ENCODE measurements around the gene IKZF2. TPM values are rescaled to one million over a fixed set of nuclear protein-coding genes. Genes with fewer than 3 reads are reported as not detected.

The IKZF2 gene
- polyA plus RNA-seq, 2 of the 4 experiments (the other 2 are of a cell fraction), result 0.17 to 0.44 TPM

GRCh38 chr2:212975333-212975732 lies 176.1 kb downstream of the IKZF2 start:
- Histone ChIP-seq H3K4me2 (no peak overlapping the region), H3K9me3 (no peaks in the 10 kb centered on the region), H3K27ac (no peak overlapping the region), H3K4me3 (no peak overlapping the region), H3K4me1 (no peaks in the 10 kb centered on the region)
- 5% methylated on average over 1 of the region's 1 CpG for WGBS (ENCODE audit: missing lambda C conversion rate)
- ChIA-PET CTCF (no interaction called here), POLR2A (no interaction called here)
- DNase-seq (ENCODE audit: low read depth in 1 of 2, low spot score in 1 of 2) (no peak), ATAC-seq (no peak), FAIRE-seq (no peak)
- TF ChIP-seq ZC3H11A (IDR thresholded peaks at IDR 0.05), result no peak
- TF ChIP-seq JUNB (IDR thresholded peaks at IDR 0.05), result no peak
- TF ChIP-seq CTCF (IDR thresholded peaks at IDR 0.05), result no peak
- TF ChIP-seq NFE2L2 (conservative IDR thresholded peaks at IDR 0.05; ENCODE audit: low read length), result no peak

- Histone ChIP-seq H3K27ac (no peak overlapping the region), H3K4me3 (no peak overlapping the region), H3K9me3 (no peaks in the 10 kb centered on the region), H3K4me2 (no peak overlapping the region), H3K4me1 (no peaks in the 10 kb centered on the region)
- FAIRE-seq (no peak), DNase-seq (ENCODE audit: low read depth in 1 of 2, low spot score in 1 of 2) (no peak), ATAC-seq (no peak)
- POLR2A ChIA-PET, result no interaction called here
- CTCF ChIA-PET, result no interaction called here
- 57% methylated on average over 2 of the region's 2 CpGs for WGBS (ENCODE audit: missing lambda C conversion rate)
- no peak for TF ChIP-seq CTCF (IDR thresholded peaks at IDR 0.05)
- TF ChIP-seq CHD2 (IDR thresholded peaks at IDR 0.05; ENCODE audit: low read length, partially characterized antibody), result no peak
- no peak for TF ChIP-seq HDAC2 (IDR thresholded peaks at IDR 0.05)
- no peak for TF ChIP-seq MAFK (IDR thresholded peaks at IDR 0.05; ENCODE audit: partially characterized antibody)
- no peak for TF ChIP-seq EHF (CRISPR knock-in tag; IDR thresholded peaks at IDR 0.05)
- no peak for TF ChIP-seq TP53 (CRISPR knock-in tag; IDR thresholded peaks at IDR 0.05)
- no peak for TF ChIP-seq HOXB13 (CRISPR knock-in tag; IDR thresholded peaks at IDR 0.05; ENCODE audit: low read depth)
- no peak for TF ChIP-seq SREBF2 (IDR thresholded peaks at IDR 0.05)
- TF ChIP-seq ZNF302 (CRISPR knock-in tag; IDR thresholded peaks at IDR 0.05), result no peak
- no peak for TF ChIP-seq PBX3 (IDR thresholded peaks at IDR 0.05)
- TF ChIP-seq EHMT2 (IDR thresholded peaks at IDR 0.05; ENCODE audit: low read depth), result no peak
- no peak for TF ChIP-seq HOXB5 (CRISPR knock-in tag; IDR thresholded peaks at IDR 0.05)
- no peak for TF ChIP-seq ZSCAN20 (CRISPR knock-in tag; IDR thresholded peaks at IDR 0.05)
- TF ChIP-seq ZC3H11A (IDR thresholded peaks at IDR 0.05), result no peak
- no peak for TF ChIP-seq BHLHE40 (IDR thresholded peaks at IDR 0.05; ENCODE audit: low read depth, low read length)
- TF ChIP-seq ELK1 (IDR thresholded peaks at IDR 0.05; ENCODE audit: low read depth, low read length), result no peak
- TF ChIP-seq HOXA7 (CRISPR knock-in tag; IDR thresholded peaks at IDR 0.05), result no peak
- TF ChIP-seq ESRRA (IDR thresholded peaks at IDR 0.05; ENCODE audit: borderline replicate concordance, low read length), result no peak
- TF ChIP-seq EP300 (IDR thresholded peaks at IDR 0.05), result no peak
Measured at GRCh38 chr2:212974692-212975091, 176.7 kb downstream of the IKZF2 start.
